Memory B cell (primary cell): Measurements from ENCODE around the gene LTN1.
"Not testable (repeated sequence)": the region's sequence is repeated elsewhere in the genome, so short reads cannot be mapped to it uniquely, and the experiment has no call there.

Experiments
- ATAC-seq: fragments of 150-1000 bp; cut with Tn5 transposase; 2 replicates; pipeline ENCODE4 v1.10.0; 2021; ENCODE audit warnings: low read depth, mild to moderate bottlenecking, moderate library complexity
- DNase-seq, 2 donors: peaks; one replicate each; pipeline ENCODE4 v3.0.0; 2022; ENCODE audit warnings: low spot score in 2 of 2
- H3K27ac Mint-ChIP-seq: one replicate; pipeline ENCODE4 v1.8.0; 2022; ENCODE audit warnings: mild to moderate bottlenecking, moderate library complexity, mixed read lengths
- H3K27me3 Mint-ChIP-seq: one replicate; pipeline ENCODE4 v1.8.0; 2022; ENCODE audit warnings: mixed read lengths
- H3K36me3 Mint-ChIP-seq: one replicate; pipeline ENCODE4 v1.8.0; 2022; ENCODE audit warnings: mild to moderate bottlenecking, mixed read lengths
- H3K4me1 Mint-ChIP-seq: one replicate; pipeline ENCODE4 v1.8.0; 2022; ENCODE audit warnings: mixed read lengths
- H3K4me3 Mint-ChIP-seq: one replicate; pipeline ENCODE4 v1.8.0; 2022; ENCODE audit warnings: mild to moderate bottlenecking, moderate library complexity, mixed read lengths
- H3K9me3 Mint-ChIP-seq: one replicate; pipeline ENCODE4 v1.8.0; 2022; ENCODE audit warnings: mixed read lengths

LTN1 gene

GRCh38 chr21:29008367-29008766 lies 15.7 kb upstream of the LTN1 start:
- no peaks in the 10 kb centered on the region for H3K9me3 Mint-ChIP-seq
- ATAC-seq: no peak
- H3K27ac Mint-ChIP-seq: no peak overlapping the region
- peaks cover 4% of the 10 kb centered on the region for H3K36me3 Mint-ChIP-seq
- H3K27me3 Mint-ChIP-seq: no peaks in the 10 kb centered on the region
- DNase-seq: no peak
- no peak overlapping the region for H3K4me3 Mint-ChIP-seq
- peaks cover 2% of the 10 kb centered on the region for H3K4me1 Mint-ChIP-seq

- H3K36me3 Mint-ChIP-seq: peaks cover 4% of the 10 kb centered on the region
- DNase-seq (no peak), ATAC-seq (no peak)
- peaks cover 2% of the 10 kb centered on the region for H3K4me1 Mint-ChIP-seq
- H3K27ac Mint-ChIP-seq: no peak overlapping the region
- H3K4me3 Mint-ChIP-seq: no peak overlapping the region
- H3K27me3 Mint-ChIP-seq: no peaks in the 10 kb centered on the region
- H3K9me3 Mint-ChIP-seq: no peaks in the 10 kb centered on the region
Measured at GRCh38 chr21:29007810-29008209, 15.1 kb upstream of the LTN1 start.

- peaks cover 2% of the 10 kb centered on the region for H3K4me1 Mint-ChIP-seq
- H3K27me3 Mint-ChIP-seq: no peaks in the 10 kb centered on the region
- peak overlapping the region; percentile 3 for H3K27ac Mint-ChIP-seq
- H3K4me3 Mint-ChIP-seq: no peak overlapping the region
- peaks cover 4% of the 10 kb centered on the region for H3K36me3 Mint-ChIP-seq
- no peaks in the 10 kb centered on the region for H3K9me3 Mint-ChIP-seq
- no peak for DNase-seq
- ATAC-seq: no peak
Measured at GRCh38 chr21:29007135-29007534, 14.5 kb upstream of the LTN1 start.

- no peak overlapping the region for H3K4me3 Mint-ChIP-seq
- peaks cover 2% of the 10 kb centered on the region for H3K4me1 Mint-ChIP-seq
- H3K27ac Mint-ChIP-seq: no peak overlapping the region
- ATAC-seq (no peak), DNase-seq (no peak)
- H3K36me3 Mint-ChIP-seq: peaks cover 4% of the 10 kb centered on the region
- H3K27me3 Mint-ChIP-seq: no peaks in the 10 kb centered on the region
- H3K9me3 Mint-ChIP-seq: no peaks in the 10 kb centered on the region
Measured at GRCh38 chr21:29005696-29006095, 13.0 kb upstream of the LTN1 start.

- H3K27ac Mint-ChIP-seq: peak overlapping the region; percentile 94
- ATAC-seq: peak; percentile 100
- no peaks in the 10 kb centered on the region for H3K9me3 Mint-ChIP-seq
- DNase-seq: peak; percentile 91
- peaks cover 4% of the 10 kb centered on the region for H3K36me3 Mint-ChIP-seq
- peaks cover 2% of the 10 kb centered on the region for H3K4me1 Mint-ChIP-seq
- H3K4me3 Mint-ChIP-seq: peak overlapping the region; percentile 90
- H3K27me3 Mint-ChIP-seq: no peaks in the 10 kb centered on the region
Measured at GRCh38 chr21:29002442-29003144, 9.9 kb upstream of the LTN1 start.

GRCh38 chr21:28993293-28993629 lies 584 bp upstream of the LTN1 start:
- Mint-ChIP-seq H3K9me3 (no peaks in the 10 kb centered on the region), H3K27me3 (no peaks in the 10 kb centered on the region), H3K27ac (peak overlapping the region; percentile 92), H3K4me1 (peaks cover 13% of the 10 kb centered on the region), H3K36me3 (peaks cover 2% of the 10 kb centered on the region), H3K4me3 (peak overlapping the region; percentile 95)
- ATAC-seq: no peak
- DNase-seq: no peak

- peak overlapping the region; percentile 95 for H3K4me3 Mint-ChIP-seq
- H3K36me3 Mint-ChIP-seq: peaks cover 2% of the 10 kb centered on the region
- H3K27me3 Mint-ChIP-seq: no peaks in the 10 kb centered on the region
- no peak for DNase-seq
- no peaks in the 10 kb centered on the region for H3K9me3 Mint-ChIP-seq
- peaks cover 13% of the 10 kb centered on the region for H3K4me1 Mint-ChIP-seq
- no peak for ATAC-seq
- H3K27ac Mint-ChIP-seq: peak overlapping the region; percentile 92
Measured at GRCh38 chr21:28991861-28992525, 684 bp downstream of the LTN1 start.

- not testable (repeated sequence) for ATAC-seq, H3K4me3 Mint-ChIP-seq, H3K9me3 Mint-ChIP-seq, H3K27ac Mint-ChIP-seq, H3K27me3 Mint-ChIP-seq, DNase-seq, H3K36me3 Mint-ChIP-seq
- H3K4me1 Mint-ChIP-seq: peaks cover 17% of the 10 kb centered on the region
Measured at GRCh38 chr21:28988146-28988545, 4.5 kb downstream of the LTN1 start.

- no peaks in the 10 kb centered on the region for H3K27me3 Mint-ChIP-seq
- ATAC-seq: no peak
- no peaks in the 10 kb centered on the region for H3K9me3 Mint-ChIP-seq
- DNase-seq: no peak
- peaks cover 10% of the 10 kb centered on the region for H3K4me1 Mint-ChIP-seq
- H3K27ac Mint-ChIP-seq: no peak overlapping the region
- no peak overlapping the region for H3K4me3 Mint-ChIP-seq
- H3K36me3 Mint-ChIP-seq: peaks cover 13% of the 10 kb centered on the region
Measured at GRCh38 chr21:28986677-28987076, 6.0 kb downstream of the LTN1 start.

- no peak overlapping the region for H3K4me3 Mint-ChIP-seq
- peaks cover 20% of the 10 kb centered on the region for H3K36me3 Mint-ChIP-seq
- DNase-seq (no peak), ATAC-seq (no peak)
- no peaks in the 10 kb centered on the region for H3K27me3 Mint-ChIP-seq
- no peak overlapping the region for H3K27ac Mint-ChIP-seq
- no peaks in the 10 kb centered on the region for H3K9me3 Mint-ChIP-seq
- peaks cover 3% of the 10 kb centered on the region for H3K4me1 Mint-ChIP-seq
Measured at GRCh38 chr21:28982637-28983036, 10.0 kb downstream of the LTN1 start.

GRCh38 chr21:28979092-28979491 lies 13.6 kb downstream of the LTN1 start:
- Mint-ChIP-seq H3K4me1 (peaks cover 7% of the 10 kb centered on the region), H3K36me3 (peaks cover 25% of the 10 kb centered on the region), H3K27me3 (no peaks in the 10 kb centered on the region), H3K9me3 (no peaks in the 10 kb centered on the region), H3K27ac (no peak overlapping the region), H3K4me3 (no peak overlapping the region)
- DNase-seq (no peak), ATAC-seq (no peak)

- no peak for DNase-seq
- Mint-ChIP-seq H3K4me3 (no peak overlapping the region), H3K27ac (peak overlapping the region; percentile 62), H3K36me3 (peaks cover 23% of the 10 kb centered on the region), H3K27me3 (no peaks in the 10 kb centered on the region), H3K4me1 (peaks cover 4% of the 10 kb centered on the region), H3K9me3 (no peaks in the 10 kb centered on the region)
- ATAC-seq: no peak
Measured at GRCh38 chr21:28975397-28975796, 17.3 kb downstream of the LTN1 start.

GRCh38 chr21:28974531-28975227 lies 18.0 kb downstream of the LTN1 start:
- Mint-ChIP-seq H3K36me3 (peaks cover 24% of the 10 kb centered on the region), H3K27ac (no peak overlapping the region)

GRCh38 chr21:28972398-28972797 lies 20.3 kb downstream of the LTN1 start:
- Mint-ChIP-seq H3K27me3 (no peaks in the 10 kb centered on the region), H3K4me1 (peaks cover 4% of the 10 kb centered on the region), H3K4me3 (no peak overlapping the region), H3K27ac (no peak overlapping the region), H3K9me3 (no peaks in the 10 kb centered on the region), H3K36me3 (peaks cover 20% of the 10 kb centered on the region)
- no peak for DNase-seq
- no peak for ATAC-seq

More at GRCh38 chr21:28974531-28975227, 18.0 kb downstream of the LTN1 start:
- no peaks in the 10 kb centered on the region for H3K27me3 Mint-ChIP-seq
- peaks cover 4% of the 10 kb centered on the region for H3K4me1 Mint-ChIP-seq
- no peaks in the 10 kb centered on the region for H3K9me3 Mint-ChIP-seq
- DNase-seq (no peak), ATAC-seq (no peak)
- H3K4me3 Mint-ChIP-seq: no peak overlapping the region
